Fibroblast of lung (primary cell): ENCODE data around the gene AKAP9.

Source experiments
- EZH2 ChIP-seq: IDR thresholded peaks from 2 replicates; pipeline ENCODE4 v1.5.1; 2012; ENCODE audit warnings: low read length, control low read depth, mild to moderate bottlenecking; ENCODE audit errors: missing control alignments
- TF ChIP-seq, protein P1 (sequence below), 2 donors: IDR thresholded peaks in 1 of 2; conservative IDR thresholded peaks in 1 of 2; 1 replicate in 1 of 2; 2 replicates in 1 of 2; pipeline ENCODE4 v1.5.1; 2011 to 2012; ENCODE audit warnings: low read length in 2 of 2, control low read depth in 1 of 2, inconsistent platforms in 1 of 2, low read depth in 1 of 2, mild to moderate bottlenecking in 1 of 2

- TF ChIP-seq, protein P1, sequence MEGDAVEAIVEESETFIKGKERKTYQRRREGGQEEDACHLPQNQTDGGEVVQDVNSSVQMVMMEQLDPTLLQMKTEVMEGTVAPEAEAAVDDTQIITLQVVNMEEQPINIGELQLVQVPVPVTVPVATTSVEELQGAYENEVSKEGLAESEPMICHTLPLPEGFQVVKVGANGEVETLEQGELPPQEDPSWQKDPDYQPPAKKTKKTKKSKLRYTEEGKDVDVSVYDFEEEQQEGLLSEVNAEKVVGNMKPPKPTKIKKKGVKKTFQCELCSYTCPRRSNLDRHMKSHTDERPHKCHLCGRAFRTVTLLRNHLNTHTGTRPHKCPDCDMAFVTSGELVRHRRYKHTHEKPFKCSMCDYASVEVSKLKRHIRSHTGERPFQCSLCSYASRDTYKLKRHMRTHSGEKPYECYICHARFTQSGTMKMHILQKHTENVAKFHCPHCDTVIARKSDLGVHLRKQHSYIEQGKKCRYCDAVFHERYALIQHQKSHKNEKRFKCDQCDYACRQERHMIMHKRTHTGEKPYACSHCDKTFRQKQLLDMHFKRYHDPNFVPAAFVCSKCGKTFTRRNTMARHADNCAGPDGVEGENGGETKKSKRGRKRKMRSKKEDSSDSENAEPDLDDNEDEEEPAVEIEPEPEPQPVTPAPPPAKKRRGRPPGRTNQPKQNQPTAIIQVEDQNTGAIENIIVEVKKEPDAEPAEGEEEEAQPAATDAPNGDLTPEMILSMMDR (conservative IDR thresholded peaks at IDR 0.05 in 1 of 2, IDR thresholded peaks at IDR 0.05 in 1 of 2; ENCODE audit: low read depth in 1 of 2, low read length in 2 of 2): no peak
- no peak for TF ChIP-seq EZH2
These were observed 178.6 kb downstream of the AKAP9 start for GRCh38 chr7:92119213-92119759.
